GM21786 (cell line): Measurements from ENCODE around the gene GNB1.

ENCODE experiments used
- ATAC-seq: cut with Tn5 transposase; IDR thresholded peaks from one replicate; pipeline ENCODE4 v1.9.1; 2021; ENCODE audit not compliant: unreplicated experiment

GNB1 gene

GRCh38 chr1:1910651-1911331 lies 19.9 kb upstream of the GNB1 start:
- ATAC-seq = no peak

DNA sequence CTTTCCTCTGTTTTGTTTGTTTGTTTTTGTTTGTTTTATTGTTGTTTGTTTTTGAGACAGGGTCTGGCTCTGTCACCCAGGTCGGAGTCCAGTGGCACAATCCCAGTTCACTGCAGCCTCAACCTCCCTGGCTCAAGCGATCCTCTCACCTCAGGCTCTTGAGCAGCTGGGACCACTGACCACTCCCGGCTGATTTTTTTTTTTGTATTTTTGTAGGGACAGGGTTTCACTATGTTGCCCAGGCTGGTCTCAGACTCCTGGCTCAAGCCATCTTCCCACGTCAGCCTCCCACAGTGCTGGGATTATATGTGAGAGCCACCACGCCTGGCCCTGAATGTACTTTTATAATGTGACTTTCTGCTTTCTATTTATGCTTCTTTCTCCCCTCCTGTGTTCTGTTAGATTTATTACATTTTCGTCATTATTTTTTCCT lies 19.2 kb upstream of the GNB1 start:
- ATAC-seq = no peak

DNA sequence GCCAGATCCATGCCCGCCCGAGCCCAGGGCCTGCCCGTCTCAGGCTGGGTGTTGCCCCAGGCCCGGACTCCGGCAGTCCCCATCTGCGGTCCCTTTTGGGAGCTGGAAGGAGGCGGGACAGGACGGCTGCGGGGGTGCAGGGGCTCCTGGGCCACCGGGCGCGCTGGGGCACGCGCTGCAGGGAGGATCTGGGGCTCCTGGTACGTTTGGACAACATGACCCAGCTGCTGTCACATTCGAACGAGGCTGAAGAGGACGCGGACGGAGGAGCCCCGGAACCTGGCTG lies 17.6 kb upstream of the GNB1 start:
- peak; percentile 19 for ATAC-seq

DNA sequence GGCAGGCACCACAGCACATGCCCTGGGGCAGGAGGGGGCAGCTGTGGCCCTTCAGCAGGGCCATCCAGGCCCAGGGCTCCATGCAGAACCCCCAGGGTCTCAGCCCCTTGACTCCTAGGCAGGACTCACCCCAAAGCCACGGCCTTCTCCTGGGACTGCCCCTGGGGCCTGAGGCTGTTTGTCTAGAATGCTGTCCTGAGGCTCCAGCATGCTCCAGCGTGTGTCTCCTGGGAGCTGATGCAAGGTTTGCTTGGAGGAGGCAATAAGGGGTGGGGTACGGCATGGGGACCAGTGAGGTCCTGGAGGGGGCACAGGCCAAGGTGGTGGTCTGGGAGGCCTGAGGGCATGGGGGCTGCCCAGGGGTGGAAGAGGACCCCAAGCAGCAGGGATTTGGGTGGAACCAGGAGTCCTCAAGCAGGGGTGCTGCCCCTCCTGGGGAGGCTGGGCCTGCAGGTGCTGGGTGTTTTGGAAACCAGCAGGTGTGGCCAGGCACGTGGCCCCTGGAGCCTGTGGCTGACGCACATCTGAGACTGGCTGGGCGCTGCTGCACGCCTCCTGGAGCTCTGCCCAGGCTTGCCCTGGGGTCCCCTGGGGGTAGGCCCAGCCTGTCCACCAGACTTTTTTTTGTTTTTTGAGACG lies 16.3 kb upstream of the GNB1 start:
- ATAC-seq = no peak

DNA sequence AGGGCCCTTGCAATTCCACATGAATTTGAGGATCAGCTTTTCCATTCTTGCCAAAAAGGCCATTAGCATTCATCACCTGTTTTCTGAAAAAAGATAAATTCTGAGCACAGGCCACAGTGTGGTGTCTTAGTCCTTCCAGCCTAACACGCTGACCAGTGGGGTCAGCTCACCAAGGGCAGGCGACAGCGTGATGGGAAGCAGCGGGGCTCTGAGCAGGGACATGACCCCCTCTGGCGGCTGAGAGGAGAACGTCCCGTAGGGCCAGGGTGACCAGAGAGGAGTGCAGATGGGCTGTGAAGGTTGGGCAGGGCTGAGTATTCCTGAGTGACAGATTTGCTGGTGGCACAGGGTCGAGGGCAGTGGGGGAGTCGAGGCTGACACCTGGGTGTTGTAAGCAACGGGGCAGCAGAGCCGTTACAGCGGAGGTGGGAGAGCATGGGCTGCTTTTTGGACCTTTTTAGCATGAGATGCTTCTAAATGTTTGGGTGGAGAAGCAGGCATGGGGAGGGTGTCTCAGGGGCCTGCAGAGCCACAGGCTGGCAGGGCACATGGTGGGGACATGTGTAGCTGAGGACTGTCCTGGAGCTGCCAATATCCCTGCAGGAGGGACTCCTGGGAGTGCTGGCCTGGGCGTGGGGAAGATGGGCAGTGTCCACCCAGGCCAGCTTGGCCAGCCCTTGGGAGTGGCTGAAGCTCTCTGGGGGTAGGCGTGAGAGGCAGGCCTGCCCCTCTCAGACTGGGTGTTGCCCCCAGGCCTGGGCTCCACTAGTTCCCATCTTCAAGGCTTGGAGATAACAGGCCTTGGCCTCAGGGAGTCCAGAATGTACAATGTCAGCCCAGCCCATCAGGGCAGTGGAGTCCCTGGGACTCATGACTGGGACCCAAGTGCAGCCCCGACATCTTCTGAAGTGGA lies 15.6 kb upstream of the GNB1 start:
- no peak for ATAC-seq

DNA sequence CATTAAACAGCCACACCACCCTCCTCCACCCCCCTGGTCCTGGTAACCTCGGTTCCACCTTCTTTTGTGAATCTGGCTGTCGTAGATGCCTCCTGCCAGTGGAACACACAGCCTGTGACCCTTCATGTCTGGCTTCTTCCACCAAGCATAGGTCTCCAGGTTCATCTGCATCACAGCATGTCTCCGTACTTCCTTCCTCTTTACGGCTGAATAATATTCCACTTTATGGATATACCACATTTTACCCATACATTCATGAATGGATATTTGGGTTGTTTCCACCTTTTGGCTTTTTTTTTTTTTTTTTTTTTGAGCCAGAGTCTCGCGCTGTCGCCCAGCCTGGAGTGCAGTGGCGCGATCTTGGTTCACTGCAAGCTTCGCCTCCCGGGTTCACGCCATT lies 12.3 kb upstream of the GNB1 start:
- no peak for ATAC-seq

GRCh38 chr1:1901641-1902294 lies 10.9 kb upstream of the GNB1 start:
- ATAC-seq = no peak

DNA sequence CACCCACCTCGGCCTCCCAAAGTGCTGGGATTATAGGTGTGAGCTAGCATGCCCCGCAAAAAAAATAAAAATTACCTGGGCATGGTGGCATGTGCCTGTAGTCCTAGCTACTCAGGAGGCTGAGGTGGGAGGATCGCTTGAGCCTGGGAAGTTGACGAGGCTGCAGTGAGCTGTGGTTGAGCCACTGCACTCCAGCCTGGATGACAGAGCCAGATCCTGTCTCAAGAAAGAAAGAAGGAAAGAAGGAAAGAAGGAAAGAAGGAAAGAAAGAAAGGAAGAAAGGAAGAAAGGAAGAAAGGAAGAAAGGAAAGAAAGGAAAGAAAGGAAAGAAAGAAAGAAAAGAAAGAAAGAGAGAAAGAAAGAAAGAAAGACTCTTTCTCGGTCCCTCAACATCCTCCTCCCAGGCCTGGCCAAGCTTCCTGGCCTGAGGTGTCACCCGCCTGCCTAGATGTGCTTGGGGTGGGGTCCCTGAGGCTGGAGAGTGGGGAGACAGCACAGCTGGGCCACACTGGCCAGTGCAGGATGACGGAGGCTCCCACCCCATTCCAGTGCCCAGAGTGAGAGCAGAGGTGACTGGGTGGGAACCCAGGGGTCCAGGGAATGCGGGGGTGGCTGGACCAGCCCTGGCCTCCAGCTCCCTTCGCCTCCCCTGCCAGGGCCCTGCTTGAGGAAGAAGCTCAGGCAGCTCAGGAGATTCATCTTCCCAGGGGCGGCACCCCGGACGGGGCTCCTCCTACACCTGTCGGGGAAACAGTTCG lies 10.2 kb upstream of the GNB1 start:
- ATAC-seq = no peak

DNA sequence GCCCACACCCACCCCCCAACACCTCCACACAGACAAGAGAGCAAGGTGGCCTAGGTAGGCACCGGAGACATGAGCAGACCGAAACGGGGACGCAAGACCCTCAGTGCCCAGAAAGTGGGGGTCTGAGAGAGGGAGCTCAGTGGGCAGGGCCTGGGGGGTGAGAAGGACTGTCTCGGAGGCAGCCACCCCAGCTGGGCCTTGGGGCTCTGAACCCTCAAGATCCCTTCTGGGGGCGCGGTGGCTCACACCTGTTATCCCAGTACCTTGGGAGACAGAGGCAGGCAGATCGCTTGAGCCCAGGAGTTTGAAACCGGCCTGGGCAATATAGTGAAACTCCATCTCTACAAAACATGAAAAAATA lies 9.1 kb upstream of the GNB1 start:
- ATAC-seq = no peak

DNA sequence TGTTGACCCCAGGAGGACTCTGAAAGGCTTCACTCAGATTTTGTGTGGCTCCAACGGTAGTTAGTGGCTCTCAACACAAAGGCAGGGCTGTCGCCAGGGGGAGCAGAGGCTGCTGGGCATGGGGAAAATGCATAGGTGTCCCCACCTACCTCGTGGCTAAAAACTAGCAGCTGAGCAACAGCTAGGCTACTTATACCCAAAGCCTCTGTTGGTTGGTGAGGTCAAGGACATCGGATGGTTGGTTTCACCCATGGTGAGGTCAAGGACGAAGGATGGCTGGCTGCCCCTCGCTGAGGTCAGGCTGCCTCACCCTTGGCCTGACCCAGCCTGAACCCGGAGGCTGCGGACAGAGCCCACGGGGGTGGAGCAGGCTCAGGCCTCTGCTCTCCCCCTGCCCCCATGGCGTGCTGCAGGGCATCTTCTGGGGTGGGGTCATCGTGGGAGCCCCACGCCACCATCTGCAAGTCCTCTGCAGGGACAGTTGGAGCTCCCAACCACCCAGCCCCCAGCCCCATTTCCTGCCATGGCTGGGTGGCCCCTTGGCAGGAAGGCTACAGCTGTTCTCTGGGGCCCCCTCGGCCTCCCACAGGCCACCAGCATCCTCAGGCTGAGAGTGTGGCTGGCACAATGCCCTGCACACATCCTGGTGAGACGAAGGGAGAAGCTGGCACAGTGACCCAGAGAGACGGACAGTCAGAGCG lies 8.5 kb upstream of the GNB1 start:
- ATAC-seq = no peak

GRCh38 chr1:1898246-1898933 lies 7.5 kb upstream of the GNB1 start:
- ATAC-seq = no peak

DNA sequence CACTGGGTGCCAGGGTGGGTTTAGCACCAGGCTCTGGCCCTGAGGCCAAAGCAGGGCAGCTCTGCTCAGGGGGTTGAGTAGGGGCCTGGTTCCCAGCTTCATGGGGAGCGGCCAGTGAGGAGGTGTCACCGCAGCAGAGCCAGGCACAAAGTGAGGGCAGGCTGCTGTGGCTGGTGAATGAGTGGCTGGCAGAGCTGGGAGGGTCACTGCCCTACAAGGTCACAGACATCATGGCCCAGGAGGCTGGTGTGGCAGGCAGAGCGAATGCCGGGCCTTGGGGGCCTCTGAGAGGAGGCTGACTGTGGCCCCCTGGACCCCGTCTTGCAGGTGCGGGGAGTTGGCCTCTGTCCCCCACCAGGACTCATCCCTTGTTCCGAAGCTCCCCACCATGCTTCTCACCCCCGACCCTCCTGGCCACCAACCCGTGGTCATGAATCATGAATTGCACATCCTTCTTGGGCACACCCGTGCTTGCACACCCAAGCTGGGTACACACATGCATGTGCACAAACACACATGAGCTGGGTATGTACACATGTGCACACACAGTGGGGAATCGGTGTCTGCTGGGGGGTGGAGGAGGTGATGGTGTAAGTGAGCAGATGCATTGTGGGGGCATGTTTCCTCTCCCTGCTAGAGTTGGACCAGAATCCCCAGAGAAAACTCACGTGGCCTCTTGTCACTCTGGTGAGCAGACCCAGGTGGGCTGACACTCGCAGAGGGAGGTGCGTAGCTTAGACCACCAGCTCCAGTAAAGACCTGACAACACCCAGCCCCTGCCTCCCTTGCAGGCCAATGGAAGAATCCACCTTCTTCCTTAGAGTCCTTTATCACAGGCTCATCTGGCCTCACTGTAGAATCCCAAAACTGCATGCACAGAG lies 4.8 kb upstream of the GNB1 start:
- no peak for ATAC-seq

- ATAC-seq = no peak
Observed at GRCh38 chr1:1895060-1895418, 4.2 kb upstream of the GNB1 start.

GRCh38 chr1:1894354-1895059 lies 3.6 kb upstream of the GNB1 start:
- no peak for ATAC-seq

DNA sequence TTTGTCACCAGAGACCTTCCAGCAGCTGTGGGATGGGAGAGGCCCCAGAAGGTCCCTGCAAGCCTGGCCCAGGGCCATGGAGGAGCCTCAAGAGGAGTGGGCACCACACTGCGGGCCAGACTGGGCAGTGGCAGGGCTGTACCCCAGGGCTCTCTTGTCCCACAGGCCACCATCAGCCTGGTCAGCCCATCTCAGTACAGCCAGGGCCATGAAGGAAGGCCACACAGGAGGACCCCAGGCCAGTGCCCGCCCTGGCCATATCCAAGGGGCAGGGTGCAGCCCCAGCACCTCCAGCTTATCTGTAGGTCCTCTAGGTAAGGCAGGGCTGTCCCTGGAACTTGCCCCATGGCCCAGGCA lies 3.1 kb upstream of the GNB1 start:
- no peak for ATAC-seq

DNA sequence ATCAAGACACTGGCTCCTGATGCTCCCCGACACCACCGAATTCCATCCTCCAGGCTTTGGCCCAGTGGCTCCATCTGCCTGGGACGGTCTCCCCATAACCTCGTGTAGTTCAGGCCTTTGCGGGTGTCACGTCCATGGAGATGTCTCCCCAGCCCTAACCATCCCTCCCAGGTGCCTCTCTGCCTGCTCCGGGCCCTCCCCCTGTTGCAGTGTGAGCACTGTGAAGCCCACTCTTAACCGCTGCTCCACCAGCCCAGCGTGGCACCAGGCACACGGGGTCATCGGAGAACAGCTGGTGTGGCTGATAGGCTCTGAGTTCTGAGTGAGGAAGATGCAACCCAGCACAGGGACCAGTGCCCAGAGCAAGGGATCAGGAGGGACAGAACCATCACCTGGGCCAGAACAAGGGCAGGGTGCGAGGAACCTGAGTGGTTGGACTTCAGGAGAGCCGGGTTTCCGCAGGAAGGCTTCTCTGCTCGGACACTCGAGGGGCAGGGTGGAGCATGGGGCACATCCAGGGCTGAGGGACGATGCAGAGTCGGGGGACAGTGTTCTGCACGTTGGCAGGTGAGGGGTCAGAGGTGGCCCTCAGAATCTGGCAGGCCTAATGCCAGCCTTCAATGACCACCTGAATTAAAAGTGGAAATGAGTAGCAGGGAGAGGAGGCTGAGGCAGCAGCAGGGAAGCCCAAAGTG lies 2.6 kb upstream of the GNB1 start:
- ATAC-seq = no peak

- no peak for ATAC-seq
Observed at GRCh38 chr1:1892763-1893120, 1.9 kb upstream of the GNB1 start.
